Sigmoid colon (tissue), 7 donors: Measurements from ENCODE around the gene SLC25A39. TPM values are rescaled to one million over a fixed set of nuclear protein-coding genes. Genes with fewer than 3 reads are reported as not detected.
A peak's percentile ranks its signal among the peaks of the same experiment; 100 is the strongest.
"Not testable (repeated sequence)": the region's sequence is repeated elsewhere in the genome, so short reads cannot be mapped to it uniquely, and the experiment has no call there.

Source experiments
- DNase-seq: peaks from one replicate; pipeline ENCODE4 v3.0.0-alpha.2; 2019
- H3K27ac ChIP-seq, 4 donors: fragments of 200-600 bp; sonication (generic); one replicate each; pipeline ENCODE4 v1.5.1; 2016 to 2019; ENCODE audit warnings: mild to moderate bottlenecking in 1 of 4
- H3K27me3 ChIP-seq, 3 donors: fragments of 200-600 bp; sonication (generic); one replicate each; pipeline ENCODE4 v1.5.1; 2019; ENCODE audit warnings: mild to moderate bottlenecking in 1 of 3
- H3K36me3 ChIP-seq, 4 donors: fragments of 200-600 bp; sonication (generic); one replicate each; pipeline ENCODE4 v1.5.1; 2016 to 2019
- H3K4me1 ChIP-seq, 4 donors: fragments of 200-600 bp; sonication (generic); one replicate each; pipeline ENCODE4 v1.5.1; 2017 to 2019
- H3K4me3 ChIP-seq, 4 donors: fragments of 200-600 bp; sonication (generic); one replicate each; pipeline ENCODE4 v1.5.1; 2017 to 2019; ENCODE audit warnings: mild to moderate bottlenecking in 2 of 4, moderate library complexity in 1 of 4
- H3K9me3 ChIP-seq, 4 donors: fragments of 200-600 bp in 3 of 4; sonication (generic) in 3 of 4; one replicate each; pipeline versions ENCODE4 v1.5.1 to v1.6.1; 2013 to 2019
- CTCF ChIP-seq, 4 experiments: fragments of 450-650 bp in 3 of 4; fragments of 200-600 bp in 1 of 4; IDR thresholded peaks; one replicate each; pipeline ENCODE4 v1.5.1; 2016 to 2019; ENCODE audit warnings: antibody characterized with exemption in 4 of 4, mild to moderate bottlenecking in 3 of 4, moderate library complexity in 2 of 4
- EP300 ChIP-seq, 4 donors: sonication (generic); formaldehyde crosslinking; IDR thresholded peaks; one replicate each; pipeline ENCODE4 v1.6.1; 2017; ENCODE audit warnings: antibody characterized with exemption in 4 of 4
- POLR2A ChIP-seq, 2 donors: fragments of 450-650 bp; IDR thresholded peaks; one replicate each; pipeline ENCODE4 v1.6.1; 2016; ENCODE audit warnings: antibody characterized with exemption in 2 of 2, mild to moderate bottlenecking in 2 of 2, moderate library complexity in 2 of 2
- POLR2AphosphoS5 ChIP-seq, 4 donors: sonication (generic); formaldehyde crosslinking; IDR thresholded peaks; one replicate each; pipeline ENCODE4 v1.6.1; 2017; ENCODE audit warnings: antibody characterized with exemption in 4 of 4
- WGBS, 2 donors: extraction: QIAGEN DNeasy Blood & Tissue Kit; methylation state at CpG; one replicate each; pipeline ENCODE4 v1.1.7; 2013; 5-methylcytosine and 5-hydroxymethylcytosine counted together
- intact Hi-C: fragments of 100-400 bp; cut with DNase I; formaldehyde crosslinking; loops from one replicate; pipeline ENCODE4 v1.15.1; 2023
- polyA plus RNA-seq, 3 donors: library from polyadenylated mRNA; stranded (reverse); fragments of 200-250 nt; gene quantifications; one replicate each; pipeline ENCODE4 v1.2.3, GENCODE V29; 2013
- total RNA-seq, 4 donors: library from RNA; depleted of rRNA; stranded (reverse); fragments of >200 nt; gene quantifications; one replicate each; pipeline ENCODE4 v1.1.0, GENCODE V29; 2016
- donor health status: healthy with polysubstance abuse.
- donor health status: Bipolar disorder and iron deficiency.
- donor health status: healthy.

SLC25A39 gene
- total and polyA plus RNA-seq, 7 donors: 39.0 to 163 (median 51.8) TPM

GRCh38 chr17:44335564-44335963, 10.9 kb upstream of the SLC25A39 start:
- H3K4me1 ChIP-seq: peaks cover 0 to 6% (median 2%) of the 10 kb centered on the region in 4 donors
- intact Hi-C loops: no loop called here
- TF ChIP-seq CTCF (IDR thresholded peaks at IDR 0.05) (no peak), POLR2A (IDR thresholded peaks at IDR 0.05) (no peak), EP300 (IDR thresholded peaks at IDR 0.05) (no peak), POLR2AphosphoS5 (IDR thresholded peaks at IDR 0.05) (no peak)
- H3K4me3 ChIP-seq: no peak overlapping the region
- H3K9me3 ChIP-seq: no peaks in the 10 kb centered on the region
- 81 to 86% methylated on average over 3 of the region's 3 CpGs for WGBS, 2 donors
- H3K36me3 ChIP-seq: no peaks in the 10 kb centered on the region
- no peak overlapping the region for H3K27ac ChIP-seq
- no peaks in the 10 kb centered on the region for H3K27me3 ChIP-seq
- DNase-seq: no peak

GRCh38 chr17:44334727-44335126, 10.1 kb upstream of the SLC25A39 start:
- no peaks in the 10 kb centered on the region for H3K27me3 ChIP-seq
- no peak for DNase-seq
- no peak overlapping the region for H3K4me3 ChIP-seq
- TF ChIP-seq CTCF (IDR thresholded peaks at IDR 0.05): no peak
- intact Hi-C loops: no loop called here
- H3K36me3 ChIP-seq: no peaks in the 10 kb centered on the region
- H3K4me1 ChIP-seq: peaks cover 0 to 6% (median 2%) of the 10 kb centered on the region in 4 donors
- H3K27ac ChIP-seq: no peak overlapping the region
- no peaks in the 10 kb centered on the region for H3K9me3 ChIP-seq
- 59 to 60% methylated on average over 3 of the region's 3 CpGs for WGBS, 2 donors

GRCh38 chr17:44334315-44334714, 9.7 kb upstream of the SLC25A39 start:
- peaks cover 0 to 6% (median 2%) of the 10 kb centered on the region in 4 donors for H3K4me1 ChIP-seq
- no peak overlapping the region for H3K4me3 ChIP-seq
- H3K36me3 ChIP-seq: no peaks in the 10 kb centered on the region
- TF ChIP-seq POLR2AphosphoS5 (IDR thresholded peaks at IDR 0.05) (no peak), EP300 (IDR thresholded peaks at IDR 0.05) (no peak), POLR2A (IDR thresholded peaks at IDR 0.05) (no peak), CTCF (IDR thresholded peaks at IDR 0.05) (no peak)
- H3K27ac ChIP-seq: no peak overlapping the region
- no peak for DNase-seq
- H3K27me3 ChIP-seq: no peaks in the 10 kb centered on the region
- intact Hi-C loops: no loop called here
- H3K9me3 ChIP-seq: no peaks in the 10 kb centered on the region
- 55 to 70% methylated on average over 2 of the region's 2 CpGs for WGBS, 2 donors

- no peaks in the 10 kb centered on the region for H3K36me3 ChIP-seq
- H3K27me3 ChIP-seq: no peaks in the 10 kb centered on the region
- H3K4me1 ChIP-seq: peaks cover 0 to 6% (median 2%) of the 10 kb centered on the region in 4 donors
- 30 to 63% methylated on average over 5 of the region's 5 CpGs for WGBS, 2 donors
- intact Hi-C loops: no loop called here
- no peak overlapping the region for H3K27ac ChIP-seq
- TF ChIP-seq POLR2A (IDR thresholded peaks at IDR 0.05) (no peak), CTCF (IDR thresholded peaks at IDR 0.05) (no peak), EP300 (IDR thresholded peaks at IDR 0.05) (no peak), POLR2AphosphoS5 (IDR thresholded peaks at IDR 0.05) (no peak)
- no peak for DNase-seq
- H3K4me3 ChIP-seq: no peak overlapping the region
- no peaks in the 10 kb centered on the region for H3K9me3 ChIP-seq
These were observed 8.7 kb upstream of the SLC25A39 start for GRCh38 chr17:44333371-44333770.

- intact Hi-C loops: loop anchor here (1.0 kb wide), 1 partner anchor 121 kb away; no protein-coding TSS in a partner anchor
- no peak for DNase-seq
- 2 to 9% methylated on average over 7 of the region's 7 CpGs for WGBS, 2 donors
- TF ChIP-seq CTCF (IDR thresholded peaks at IDR 0.05) (peak; percentile 66 to 81 (median 72)), POLR2AphosphoS5 (IDR thresholded peaks at IDR 0.05) (peak in 1 of 4 donors; percentile 28), EP300 (IDR thresholded peaks at IDR 0.05) (no peak)
- no peaks in the 10 kb centered on the region for H3K36me3 ChIP-seq
- H3K27me3 ChIP-seq: no peaks in the 10 kb centered on the region
- H3K27ac ChIP-seq: no peak overlapping the region
- H3K9me3 ChIP-seq: no peaks in the 10 kb centered on the region
- H3K4me1 ChIP-seq: peaks cover 0 to 14% (median 8%) of the 10 kb centered on the region in 4 donors
- H3K4me3 ChIP-seq: no peak overlapping the region
These were observed 6.7 kb upstream of the SLC25A39 start for GRCh38 chr17:44331249-44331760.

GRCh38 chr17:44330263-44330662, 5.6 kb upstream of the SLC25A39 start:
- H3K27me3 ChIP-seq, H3K36me3 ChIP-seq, H3K4me3 ChIP-seq, H3K27ac ChIP-seq, intact Hi-C loops, DNase-seq, H3K9me3 ChIP-seq: not testable (repeated sequence)
- 91 to 92% methylated on average over 5 of the region's 5 CpGs for WGBS, 2 donors
- H3K4me1 ChIP-seq: peaks cover 0 to 23% (median 13%) of the 10 kb centered on the region in 4 donors

- H3K27ac ChIP-seq, intact Hi-C loops, H3K9me3 ChIP-seq, DNase-seq, H3K36me3 ChIP-seq, H3K27me3 ChIP-seq, H3K4me3 ChIP-seq: not testable (repeated sequence)
- WGBS, 2 donors: 84 to 92% methylated on average over 7 of the region's 7 CpGs
- H3K4me1 ChIP-seq: peaks cover 0 to 23% (median 13%) of the 10 kb centered on the region in 4 donors
These were observed 4.9 kb upstream of the SLC25A39 start for GRCh38 chr17:44329516-44329915.
